Endothelial cell (in vitro differentiated cells): ENCODE measurements around the gene SLC8A2. TPM values are rescaled to one million over a fixed set of nuclear protein-coding genes. Genes with fewer than 3 reads are reported as not detected.
A peak's percentile ranks its signal among the peaks of the same experiment; 100 is the strongest.

Experiments
- DNase-seq: peaks from one replicate; pipeline ENCODE4 v3.0.0; 2021; ENCODE audit warnings: low spot score
- H3K27ac Mint-ChIP-seq: one replicate; pipeline ENCODE4 v1.8.0; 2021; ENCODE audit warnings: mixed read lengths, inconsistent platforms; ENCODE audit not compliant: unreplicated experiment
- H3K27me3 Mint-ChIP-seq: one replicate; pipeline ENCODE4 v1.8.0; 2021; ENCODE audit warnings: mild to moderate bottlenecking, moderate library complexity, mixed read lengths, inconsistent platforms; ENCODE audit not compliant: unreplicated experiment
- H3K36me3 Mint-ChIP-seq: one replicate; pipeline ENCODE4 v1.8.0; 2021; ENCODE audit warnings: mild to moderate bottlenecking, low read depth, mixed read lengths, inconsistent platforms; ENCODE audit not compliant: unreplicated experiment
- H3K4me1 Mint-ChIP-seq: one replicate; pipeline ENCODE4 v1.8.0; 2021; ENCODE audit warnings: mild to moderate bottlenecking, mixed read lengths, inconsistent platforms; ENCODE audit not compliant: unreplicated experiment
- H3K4me3 Mint-ChIP-seq: one replicate; pipeline ENCODE4 v1.8.0; 2021; ENCODE audit warnings: mild to moderate bottlenecking, mixed read lengths, inconsistent platforms; ENCODE audit not compliant: unreplicated experiment
- H3K9me3 Mint-ChIP-seq: one replicate; pipeline ENCODE4 v1.8.0; 2021; ENCODE audit warnings: mixed read lengths, inconsistent platforms; ENCODE audit not compliant: unreplicated experiment
- total RNA-seq: library from RNA; stranded (reverse); fragmentation: NEBNext Ultra II Directional; extraction: Animal tissue kit (Norgen Biotek cat#: 25700); gene quantifications from one replicate; pipeline ENCODE4 v1.2.1, GENCODE V29; 2021; ENCODE audit not compliant: unreplicated experiment
- TF ChIP-seq, protein P1 (sequence below): fragments of 200-600 bp; sonication (generic); IDR thresholded peaks from one replicate; pipeline ENCODE4 v1.5.0; 2021; ENCODE audit warnings: antibody characterized with exemption; ENCODE audit not compliant: unreplicated experiment

Gene SLC8A2
- total RNA-seq, 1 donor from 2014 or later = 0.80 TPM

DNA sequence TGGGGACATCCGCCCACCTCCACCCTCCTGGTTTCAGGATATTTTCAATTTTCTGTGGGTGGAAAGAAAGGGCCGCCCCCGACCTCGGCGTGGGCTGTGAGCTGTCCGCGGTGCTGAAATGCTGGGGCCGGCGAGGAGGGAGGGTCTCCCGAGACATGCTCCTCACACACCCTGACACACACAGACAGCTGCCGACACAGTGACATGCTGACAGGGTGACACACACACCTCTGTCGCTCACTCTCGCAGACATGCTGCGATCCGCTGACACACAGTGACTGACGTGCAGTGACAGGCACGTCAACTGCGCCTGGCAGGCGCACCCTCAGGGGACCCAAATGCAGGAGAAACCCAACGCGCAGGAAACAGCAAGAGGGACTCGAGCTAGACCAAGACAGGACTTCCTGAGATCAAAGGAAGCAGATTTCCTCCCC is 27.3 kb downstream of the SLC8A2 start:
- TF ChIP-seq, protein P1, sequence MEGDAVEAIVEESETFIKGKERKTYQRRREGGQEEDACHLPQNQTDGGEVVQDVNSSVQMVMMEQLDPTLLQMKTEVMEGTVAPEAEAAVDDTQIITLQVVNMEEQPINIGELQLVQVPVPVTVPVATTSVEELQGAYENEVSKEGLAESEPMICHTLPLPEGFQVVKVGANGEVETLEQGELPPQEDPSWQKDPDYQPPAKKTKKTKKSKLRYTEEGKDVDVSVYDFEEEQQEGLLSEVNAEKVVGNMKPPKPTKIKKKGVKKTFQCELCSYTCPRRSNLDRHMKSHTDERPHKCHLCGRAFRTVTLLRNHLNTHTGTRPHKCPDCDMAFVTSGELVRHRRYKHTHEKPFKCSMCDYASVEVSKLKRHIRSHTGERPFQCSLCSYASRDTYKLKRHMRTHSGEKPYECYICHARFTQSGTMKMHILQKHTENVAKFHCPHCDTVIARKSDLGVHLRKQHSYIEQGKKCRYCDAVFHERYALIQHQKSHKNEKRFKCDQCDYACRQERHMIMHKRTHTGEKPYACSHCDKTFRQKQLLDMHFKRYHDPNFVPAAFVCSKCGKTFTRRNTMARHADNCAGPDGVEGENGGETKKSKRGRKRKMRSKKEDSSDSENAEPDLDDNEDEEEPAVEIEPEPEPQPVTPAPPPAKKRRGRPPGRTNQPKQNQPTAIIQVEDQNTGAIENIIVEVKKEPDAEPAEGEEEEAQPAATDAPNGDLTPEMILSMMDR = no peak
- DNase-seq = peak; percentile 78
- H3K27me3 Mint-ChIP-seq = peaks cover 14% of the 10 kb centered on the region
- H3K36me3 Mint-ChIP-seq = peaks cover 8% of the 10 kb centered on the region
- H3K27ac Mint-ChIP-seq = peak overlapping the region; percentile 25
- H3K4me1 Mint-ChIP-seq = peaks cover 44% of the 10 kb centered on the region
- peak overlapping the region; percentile 29 for H3K4me3 Mint-ChIP-seq
- H3K9me3 Mint-ChIP-seq = no peaks in the 10 kb centered on the region

- H3K36me3 Mint-ChIP-seq = peaks cover 7% of the 10 kb centered on the region
- H3K27me3 Mint-ChIP-seq = peaks cover 17% of the 10 kb centered on the region
- H3K4me3 Mint-ChIP-seq = peak overlapping the region; percentile 33
- DNase-seq = no peak
- peaks cover 42% of the 10 kb centered on the region for H3K4me1 Mint-ChIP-seq
- TF ChIP-seq, protein P1 = no peak
- H3K9me3 Mint-ChIP-seq = no peaks in the 10 kb centered on the region
- no peak overlapping the region for H3K27ac Mint-ChIP-seq
Observed at GRCh38 chr19:47443331-47443730, 28.4 kb downstream of the SLC8A2 start.

DNA sequence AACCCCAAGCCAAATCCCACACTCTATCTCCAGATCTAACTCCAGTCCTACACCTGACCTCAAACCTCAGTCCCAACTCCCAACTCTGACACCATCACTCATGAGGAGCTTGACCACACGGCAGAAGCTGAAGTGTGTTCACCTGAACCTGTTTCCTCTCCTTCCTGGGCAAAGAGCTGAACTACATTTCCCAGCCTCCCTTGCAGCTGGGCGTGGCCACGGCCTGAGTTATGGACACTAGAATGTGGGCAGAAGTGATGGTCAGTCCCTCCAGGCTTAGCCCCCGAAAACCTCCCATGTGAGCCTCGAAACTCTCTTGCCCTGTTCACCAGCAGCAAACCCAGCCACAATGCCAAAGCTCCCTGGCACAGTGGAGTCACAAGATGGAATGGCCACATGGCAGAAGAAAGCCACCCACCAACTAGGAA is 32.9 kb downstream of the SLC8A2 start:
- H3K9me3 Mint-ChIP-seq = no peaks in the 10 kb centered on the region

DNA sequence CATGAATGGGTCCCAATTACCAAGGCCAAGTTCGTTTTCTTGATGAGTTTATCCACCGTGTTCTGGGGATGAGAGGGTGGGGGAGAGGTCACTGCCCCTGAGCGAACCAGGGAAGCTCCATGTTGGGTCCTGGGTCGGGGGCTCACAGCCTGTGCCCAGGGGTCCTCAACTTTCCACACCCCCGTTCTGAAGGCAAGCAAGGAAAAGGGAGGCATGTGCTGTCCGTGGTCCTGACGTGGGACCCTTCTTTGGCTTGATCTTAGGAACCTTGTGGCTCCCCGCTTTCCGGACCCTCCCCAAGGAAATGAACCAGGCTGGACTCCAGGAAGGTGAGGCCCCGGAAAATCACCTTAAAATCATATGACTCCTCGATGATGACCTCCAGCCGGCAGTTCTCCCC is 34.2 kb downstream of the SLC8A2 start:
- no peaks in the 10 kb centered on the region for H3K36me3 Mint-ChIP-seq
- peaks cover 6% of the 10 kb centered on the region for H3K4me1 Mint-ChIP-seq
- H3K27ac Mint-ChIP-seq = no peak overlapping the region
- H3K9me3 Mint-ChIP-seq = no peaks in the 10 kb centered on the region
- peaks cover 3% of the 10 kb centered on the region for H3K27me3 Mint-ChIP-seq
- no peak overlapping the region for H3K4me3 Mint-ChIP-seq
- no peak for DNase-seq
- TF ChIP-seq, protein P1 = no peak

More for the DNA sequence above, 32.9 kb downstream of the SLC8A2 start:
- Mint-ChIP-seq H3K36me3 (no peaks in the 10 kb centered on the region), H3K4me3 (no peak overlapping the region), H3K27ac (no peak overlapping the region), H3K4me1 (peaks cover 16% of the 10 kb centered on the region), H3K27me3 (peaks cover 3% of the 10 kb centered on the region)
- no peak for DNase-seq
- TF ChIP-seq, protein P1 = no peak

- TF ChIP-seq, protein P1 = peak; percentile 83
- Mint-ChIP-seq H3K4me1 (peaks cover 9% of the 10 kb centered on the region), H3K9me3 (no peaks in the 10 kb centered on the region), H3K36me3 (no peaks in the 10 kb centered on the region), H3K27me3 (peaks cover 5% of the 10 kb centered on the region), H3K4me3 (no peak overlapping the region), H3K27ac (no peak overlapping the region)
- DNase-seq = peak; percentile 86
Observed at GRCh38 chr19:47436712-47437401, 34.8 kb downstream of the SLC8A2 start.
